CD4-positive, alpha-beta T cell treated with Interleukin-2 at 100 ng/mL for 4 hours (primary cell): ENCODE data around the gene SRF.

Experiments used
- DNase-seq: peaks from one replicate; pipeline ENCODE4 v3.0.0-alpha.2; 2020; ENCODE audit warnings: low spot score

The SRF gene

DNA sequence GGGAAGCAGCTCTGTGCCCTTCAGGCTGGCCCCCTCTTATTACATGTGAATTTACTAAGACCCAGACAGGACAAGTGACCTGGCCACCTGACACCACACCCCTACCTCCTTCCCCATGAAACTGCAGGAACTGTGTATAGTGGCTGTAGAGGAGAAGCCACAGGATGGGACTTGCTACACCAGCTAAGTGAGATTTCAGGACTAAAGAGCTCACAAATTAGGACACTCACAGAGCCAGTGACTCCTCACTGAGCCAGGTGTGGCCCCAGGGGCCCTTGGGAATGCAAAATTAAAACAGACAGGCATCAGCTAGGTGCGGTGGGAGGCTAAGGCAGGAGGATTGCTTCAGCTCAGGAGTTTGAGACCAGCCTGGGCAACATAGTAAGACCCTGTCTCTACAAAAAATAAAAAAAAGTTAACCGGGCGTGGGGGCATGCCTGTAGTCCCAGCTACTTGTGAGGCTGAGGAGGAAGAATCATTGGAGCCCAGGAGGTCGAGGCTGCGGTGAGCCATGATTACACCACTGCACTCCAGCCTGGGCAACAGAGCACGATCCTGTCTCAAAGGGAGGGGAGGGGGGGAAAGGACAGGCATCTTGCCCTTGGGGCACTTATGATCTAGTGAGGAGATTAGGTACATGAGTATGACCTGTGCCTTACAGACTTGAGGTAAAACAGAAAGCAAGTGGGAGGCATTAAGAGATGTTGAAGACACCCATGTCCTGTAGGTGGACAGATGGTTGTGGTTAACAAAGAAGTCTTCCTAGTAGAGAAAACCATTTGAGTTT lies 23.2 kb upstream of the SRF start:
- DNase-seq, result no peak

DNA sequence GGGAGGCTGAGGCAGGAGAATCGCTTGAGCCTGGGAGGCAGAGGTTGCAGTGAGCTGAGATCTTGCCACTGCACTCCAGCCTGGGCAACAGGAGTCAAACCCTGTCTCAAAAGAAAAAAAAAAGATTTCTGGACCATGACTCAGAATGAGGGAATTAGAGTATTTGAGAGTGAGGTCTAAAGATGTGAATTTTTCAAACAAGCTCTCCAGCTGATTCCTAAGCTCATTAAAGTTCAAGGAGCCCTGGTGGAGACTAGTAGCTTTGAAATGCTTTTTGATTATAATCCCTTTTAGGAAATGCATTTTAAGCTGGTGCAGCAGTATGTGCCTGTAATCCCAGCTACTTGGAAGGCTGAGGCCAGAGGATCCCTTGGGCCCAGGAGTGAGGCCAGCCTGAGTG lies 21.8 kb upstream of the SRF start:
- no peak for DNase-seq

DNA sequence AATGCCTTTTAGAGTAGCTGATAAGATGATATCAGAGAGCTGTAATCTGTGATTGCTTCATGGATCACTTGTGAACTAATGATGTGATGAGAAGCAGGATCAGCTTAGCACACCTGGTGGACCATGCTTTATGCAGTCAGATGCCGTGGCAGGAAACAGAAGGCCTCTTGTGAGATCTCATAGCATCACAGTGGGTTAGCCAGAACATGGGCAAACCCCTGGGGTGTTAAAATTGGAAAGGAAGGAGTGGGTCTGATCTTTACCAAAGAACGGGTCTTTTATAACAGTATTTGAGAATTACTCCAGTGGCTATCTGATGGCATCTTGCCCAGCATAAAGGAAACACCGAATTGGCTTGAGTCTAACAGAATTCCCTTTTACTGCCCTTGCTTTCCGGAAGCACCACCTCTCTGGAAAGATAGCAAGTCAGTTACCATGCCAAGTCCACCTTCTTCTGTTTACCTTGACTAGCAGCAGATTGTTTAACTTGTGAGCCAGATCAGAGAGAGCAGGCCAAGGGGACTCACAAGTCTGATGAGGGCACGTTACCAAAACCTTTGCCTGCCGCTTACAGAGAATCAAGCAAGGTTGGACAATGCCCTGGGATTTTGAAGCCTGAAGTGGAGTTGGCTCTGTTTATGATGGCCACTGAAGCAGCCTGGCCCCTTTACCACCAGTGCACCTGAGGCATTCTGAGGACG lies 20.9 kb upstream of the SRF start:
- no peak for DNase-seq

DNA sequence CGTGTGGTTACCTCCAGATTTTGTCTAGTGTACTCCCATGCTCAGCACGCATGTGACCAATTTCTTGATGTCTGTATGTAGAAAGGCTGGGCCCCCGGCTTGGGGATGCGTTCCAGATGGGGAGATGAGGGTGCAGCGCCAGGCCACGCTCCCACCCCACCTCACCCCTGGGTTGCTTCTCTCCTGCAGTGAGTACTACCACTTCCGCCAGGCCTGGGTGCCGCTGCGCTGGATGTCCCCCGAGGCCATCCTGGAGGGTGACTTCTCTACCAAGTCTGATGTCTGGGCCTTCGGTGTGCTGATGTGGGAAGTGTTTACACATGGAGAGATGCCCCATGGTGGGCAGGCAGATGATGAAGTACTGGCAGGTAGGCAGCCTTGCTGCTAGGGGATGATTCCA lies 11.5 kb upstream of the SRF start:
- DNase-seq, result no peak

DNA sequence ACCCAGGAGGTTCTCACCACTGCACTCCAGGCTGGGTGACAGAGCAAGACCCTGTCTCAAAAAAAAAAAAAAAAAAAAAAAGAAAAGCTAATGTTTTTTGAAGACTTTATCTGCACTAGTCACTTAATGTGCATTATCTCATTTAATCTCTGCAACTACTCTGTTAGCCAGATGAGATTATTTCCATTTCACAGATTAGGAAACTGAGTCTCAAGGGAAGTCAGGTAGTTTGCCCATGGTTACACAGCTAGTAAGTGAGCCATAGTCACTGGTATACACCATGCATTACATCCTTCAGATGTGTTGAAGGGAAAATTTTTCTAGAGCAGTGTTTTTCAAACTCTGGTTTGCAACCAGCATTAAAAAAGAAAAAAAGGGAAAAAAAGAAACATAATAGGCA lies 7.2 kb upstream of the SRF start:
- no peak for DNase-seq

DNA sequence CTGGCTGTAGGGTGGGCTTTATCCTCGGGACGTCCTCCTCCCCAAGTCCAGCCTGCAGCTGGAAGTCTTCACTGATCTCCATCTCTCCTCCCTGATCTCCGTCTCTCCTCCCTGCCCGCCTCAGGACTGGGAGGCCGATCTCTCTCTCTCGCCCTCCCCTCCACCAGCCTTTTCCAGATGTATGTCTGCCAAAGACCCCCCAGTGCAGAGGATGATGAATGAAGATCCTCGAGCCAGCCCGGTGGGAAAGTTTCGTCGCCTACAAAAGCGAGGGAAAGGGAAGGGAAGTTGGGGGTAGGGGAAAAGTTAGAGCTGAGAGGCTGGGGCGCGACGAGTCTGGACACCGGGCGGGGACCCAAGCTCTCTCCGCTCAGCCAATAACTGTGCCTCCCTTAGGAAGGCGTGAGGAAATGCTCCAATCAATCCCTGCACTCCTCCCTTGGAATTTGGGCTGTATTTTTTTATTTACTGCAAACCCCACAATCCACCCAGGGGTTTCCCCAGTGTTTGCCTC lies 595 bp upstream of the SRF start:
- no peak for DNase-seq

DNA sequence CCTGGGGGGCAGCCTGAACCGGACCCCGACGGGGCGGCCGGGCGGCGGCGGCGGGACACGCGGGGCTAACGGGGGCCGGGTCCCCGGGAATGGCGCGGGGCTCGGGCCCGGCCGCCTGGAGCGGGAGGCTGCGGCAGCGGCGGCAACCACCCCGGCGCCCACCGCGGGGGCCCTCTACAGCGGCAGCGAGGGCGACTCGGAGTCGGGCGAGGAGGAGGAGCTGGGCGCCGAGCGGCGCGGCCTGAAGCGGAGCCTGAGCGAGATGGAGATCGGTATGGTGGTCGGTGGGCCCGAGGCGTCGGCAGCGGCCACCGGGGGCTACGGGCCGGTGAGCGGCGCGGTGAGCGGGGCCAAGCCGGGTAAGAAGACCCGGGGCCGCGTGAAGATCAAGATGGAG lies 636 bp downstream of the SRF start:
- peak; percentile 22 for DNase-seq

DNA sequence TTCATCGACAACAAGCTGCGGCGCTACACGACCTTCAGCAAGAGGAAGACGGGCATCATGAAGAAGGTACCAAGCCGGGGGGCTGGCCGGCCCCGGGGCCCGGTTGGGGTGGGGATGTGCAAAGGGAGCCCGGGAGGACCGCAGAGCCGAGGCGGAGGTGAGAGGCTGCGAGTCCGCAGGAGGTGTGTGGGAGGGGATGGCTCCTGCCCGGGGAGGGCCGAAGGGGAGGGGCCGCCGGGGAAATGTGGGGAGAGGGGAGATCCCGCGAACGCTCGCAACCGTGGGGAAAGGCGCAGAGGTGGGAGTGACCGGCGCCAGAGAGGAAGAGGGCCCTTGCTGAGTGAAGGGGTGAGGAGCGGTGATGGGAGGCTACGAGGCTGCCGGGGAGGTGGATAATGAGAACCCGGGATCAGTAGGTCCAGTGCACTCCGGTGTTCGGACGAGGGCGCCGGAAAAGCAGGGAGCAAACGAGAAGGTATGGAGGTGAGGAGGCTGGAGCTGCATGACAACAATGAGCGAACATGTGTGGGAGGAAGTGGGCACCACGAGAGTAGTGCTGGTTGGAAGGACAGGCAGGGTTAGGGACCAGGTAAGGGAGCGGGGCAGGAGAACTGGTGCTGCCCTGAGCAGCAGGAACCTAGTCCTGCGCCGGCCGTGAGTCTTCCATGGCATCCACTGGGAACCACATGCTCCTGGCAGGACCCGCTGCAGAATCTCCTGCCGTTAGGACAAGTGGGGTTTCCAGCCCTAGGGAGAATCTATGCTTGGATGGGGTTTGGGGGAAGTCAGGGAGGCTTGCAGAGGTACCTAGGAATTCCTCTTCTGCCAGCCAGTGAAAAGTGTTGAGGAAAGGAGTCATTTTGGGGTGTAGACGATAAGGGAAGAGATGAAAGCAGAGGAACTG lies 1.3 kb downstream of the SRF start:
- peak; percentile 45 for DNase-seq

DNA sequence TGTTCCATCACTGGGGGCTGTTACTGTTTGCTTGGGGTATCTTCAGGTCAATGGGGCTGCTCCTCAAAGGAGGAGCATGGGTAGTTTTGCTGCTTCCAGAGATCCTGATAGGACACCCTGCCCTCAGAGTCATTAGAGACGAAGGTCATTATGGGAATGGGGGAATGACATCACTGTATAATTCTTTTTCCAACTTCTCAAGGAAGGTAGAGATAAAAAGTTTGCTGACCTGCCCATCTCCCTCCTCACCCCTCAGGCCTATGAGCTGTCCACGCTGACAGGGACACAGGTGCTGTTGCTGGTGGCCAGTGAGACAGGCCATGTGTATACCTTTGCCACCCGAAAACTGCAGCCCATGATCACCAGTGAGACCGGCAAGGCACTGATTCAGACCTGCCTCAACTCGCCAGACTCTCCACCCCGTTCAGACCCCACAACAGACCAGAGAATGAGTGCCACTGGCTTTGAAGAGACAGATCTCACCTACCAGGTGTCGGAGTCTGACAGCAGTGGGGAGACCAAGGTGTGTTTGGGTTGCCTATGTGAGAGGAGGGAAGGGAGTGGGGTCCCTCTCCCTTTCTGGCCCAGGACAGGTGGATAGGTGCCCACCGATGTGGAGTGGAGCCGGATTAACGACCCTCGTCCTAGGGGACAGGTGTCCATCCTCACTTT lies 2.7 kb downstream of the SRF start:
- peak; percentile 19 for DNase-seq

DNA sequence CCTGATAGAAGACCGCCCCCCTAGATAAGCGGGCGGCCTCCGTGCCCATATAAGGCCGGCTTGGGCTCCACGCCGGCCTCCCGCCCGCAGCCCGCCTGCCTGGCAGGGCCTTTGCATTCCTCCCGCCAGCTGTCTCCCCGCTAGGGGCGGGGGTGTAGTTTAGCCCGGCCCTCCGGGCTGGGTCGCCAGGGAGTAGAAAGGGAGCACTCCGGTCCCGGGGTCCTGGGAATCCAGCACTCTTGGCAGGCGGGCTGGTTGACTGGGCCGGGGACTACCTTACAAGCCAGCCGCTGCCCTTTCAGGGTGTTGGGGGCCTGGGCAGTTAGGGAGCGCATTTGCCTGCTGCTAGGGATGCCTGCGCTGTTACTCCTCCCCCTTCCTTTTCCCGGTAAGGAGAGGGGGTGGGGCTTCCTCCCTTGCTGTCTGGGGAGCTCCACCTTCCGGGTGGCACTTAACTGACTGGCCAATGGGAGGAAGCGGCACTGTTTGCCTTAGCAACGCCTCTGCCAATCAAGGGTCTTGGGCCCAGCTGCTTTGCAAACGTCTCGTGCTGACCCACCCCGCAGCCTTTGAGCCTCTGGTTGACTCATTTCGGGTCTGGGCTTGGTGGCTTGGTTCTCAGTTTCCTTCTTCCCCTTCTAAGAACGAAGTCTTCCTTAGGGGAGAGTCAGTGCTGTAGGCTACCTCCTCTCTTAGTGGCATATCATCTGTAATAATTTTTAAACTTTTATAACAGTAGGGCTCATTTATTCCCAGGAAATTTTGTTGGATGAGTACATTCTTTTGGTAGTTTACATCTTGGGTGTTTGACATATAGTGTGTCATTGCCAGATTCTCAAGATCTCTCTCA lies 3.4 kb downstream of the SRF start:
- DNase-seq, result peak; percentile 99

DNA sequence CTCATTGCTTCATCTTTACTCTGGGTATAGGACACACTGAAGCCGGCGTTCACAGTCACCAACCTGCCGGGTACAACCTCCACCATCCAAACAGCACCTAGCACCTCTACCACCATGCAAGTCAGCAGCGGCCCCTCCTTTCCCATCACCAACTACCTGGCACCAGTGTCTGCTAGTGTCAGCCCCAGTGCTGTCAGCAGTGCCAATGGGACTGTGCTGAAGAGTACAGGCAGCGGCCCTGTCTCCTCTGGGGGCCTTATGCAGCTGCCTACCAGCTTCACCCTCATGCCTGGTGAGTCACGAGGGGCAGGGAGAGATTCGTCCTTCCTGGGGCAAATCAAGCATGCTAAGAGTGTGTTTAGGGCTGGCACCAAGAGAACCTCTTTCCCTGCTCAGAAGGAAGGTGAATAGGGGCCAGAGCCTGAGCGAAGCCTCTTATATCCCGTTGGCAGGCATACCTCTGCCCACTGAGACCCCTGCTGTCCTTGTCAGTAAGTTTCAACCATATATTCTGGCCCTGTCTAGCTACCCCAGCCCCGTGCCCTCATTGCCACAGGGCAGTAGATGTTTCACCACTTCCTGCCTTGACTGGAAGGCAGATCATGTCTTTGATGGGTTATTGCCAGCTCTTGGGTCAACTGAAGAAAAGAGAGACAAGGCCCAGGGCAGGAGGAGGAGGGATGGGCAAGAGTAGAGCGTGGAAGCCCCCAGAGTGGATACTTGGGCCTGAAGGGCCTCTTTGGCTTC lies 4.8 kb downstream of the SRF start:
- no peak for DNase-seq

DNA sequence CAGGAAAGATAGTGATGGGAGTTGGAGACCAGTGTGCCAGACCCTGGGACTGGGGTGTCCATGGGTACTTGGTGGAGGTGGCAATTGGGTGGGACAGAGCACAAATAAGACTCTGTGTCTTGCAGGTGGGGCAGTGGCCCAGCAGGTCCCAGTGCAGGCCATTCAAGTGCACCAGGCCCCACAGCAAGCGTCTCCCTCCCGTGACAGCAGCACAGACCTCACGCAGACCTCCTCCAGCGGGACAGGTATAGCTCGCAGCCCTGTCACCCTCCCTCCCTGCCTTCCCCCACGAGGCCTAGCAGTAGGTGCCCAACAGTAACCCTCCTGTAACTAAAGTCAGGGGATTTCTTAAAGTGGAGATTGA lies 5.3 kb downstream of the SRF start:
- DNase-seq, result no peak

DNA sequence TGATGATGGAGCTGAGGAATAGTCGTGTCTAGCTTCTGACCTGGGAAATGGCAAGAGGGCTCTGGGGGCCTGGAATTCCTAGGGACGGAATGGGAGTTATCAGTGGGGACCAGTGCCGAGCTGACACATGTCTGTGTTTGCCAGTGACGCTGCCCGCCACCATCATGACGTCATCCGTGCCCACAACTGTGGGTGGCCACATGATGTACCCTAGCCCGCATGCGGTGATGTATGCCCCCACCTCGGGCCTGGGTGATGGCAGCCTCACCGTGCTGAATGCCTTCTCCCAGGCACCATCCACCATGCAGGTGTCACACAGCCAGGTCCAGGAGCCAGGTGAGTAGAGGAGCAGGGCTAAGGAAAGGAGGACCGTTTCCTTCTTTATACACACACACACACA lies 7.1 kb downstream of the SRF start:
- DNase-seq, result no peak

DNA sequence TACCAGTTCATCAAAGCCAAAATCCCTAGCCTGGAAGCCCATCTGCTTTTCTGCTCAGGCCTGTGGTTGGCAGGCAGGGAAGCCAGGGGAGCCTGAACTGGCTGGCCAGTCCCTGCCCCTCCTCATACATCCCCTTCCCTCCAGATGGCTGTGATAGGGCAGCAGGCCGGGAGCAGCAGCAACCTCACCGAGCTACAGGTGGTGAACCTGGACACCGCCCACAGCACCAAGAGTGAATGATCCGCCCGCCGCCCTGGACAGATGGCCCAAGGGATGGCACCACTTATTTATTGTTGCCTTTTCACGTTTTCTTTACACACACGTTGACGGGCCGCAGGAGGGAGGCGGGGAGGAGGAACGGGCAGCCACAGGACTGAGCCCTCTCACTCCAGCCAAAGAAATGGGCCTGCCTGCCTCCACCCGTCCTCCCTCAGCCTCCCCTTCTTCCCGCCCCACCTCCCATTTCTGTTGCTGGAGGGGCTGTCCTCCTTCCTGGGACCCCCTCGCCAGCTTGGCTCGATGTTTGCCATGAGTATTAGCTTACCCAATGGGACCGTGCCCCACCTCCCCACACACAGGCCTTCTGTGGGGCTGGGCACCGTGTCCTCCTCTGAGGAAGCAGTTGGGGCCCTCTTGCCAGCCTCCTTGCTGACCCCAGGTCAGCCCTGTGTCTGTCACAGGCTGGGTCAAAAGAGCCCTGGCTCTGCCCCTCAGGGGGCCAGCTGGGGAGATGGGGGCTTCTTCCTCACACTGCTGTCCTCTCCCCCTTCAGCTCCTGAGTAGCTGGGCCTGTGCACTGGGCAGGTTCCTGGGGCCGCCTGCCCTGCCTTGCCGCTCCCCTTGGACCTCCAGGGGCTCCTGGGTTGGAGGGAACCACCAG lies 8.1 kb downstream of the SRF start:
- no peak for DNase-seq

DNA sequence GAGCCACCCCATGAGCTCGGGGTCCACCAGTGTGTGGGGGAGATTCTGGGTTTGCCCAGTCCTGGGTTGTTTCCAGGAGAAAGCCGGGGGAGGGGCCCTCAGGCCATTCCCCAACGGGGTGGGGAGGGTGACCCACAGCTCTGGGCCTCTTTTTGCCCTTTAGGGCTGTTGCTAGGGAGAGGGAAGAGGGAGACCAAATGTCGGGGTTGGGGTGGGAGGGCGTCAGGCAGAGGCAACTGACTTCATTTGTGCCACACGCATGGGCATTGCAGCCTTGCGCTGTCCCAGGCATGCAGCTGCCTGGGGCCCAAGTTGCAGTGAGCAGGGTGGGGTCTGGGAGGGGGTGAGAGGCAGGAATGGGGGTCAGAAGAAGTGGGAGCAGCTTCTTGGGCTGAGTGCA lies 9.0 kb downstream of the SRF start:
- DNase-seq, result no peak

DNA sequence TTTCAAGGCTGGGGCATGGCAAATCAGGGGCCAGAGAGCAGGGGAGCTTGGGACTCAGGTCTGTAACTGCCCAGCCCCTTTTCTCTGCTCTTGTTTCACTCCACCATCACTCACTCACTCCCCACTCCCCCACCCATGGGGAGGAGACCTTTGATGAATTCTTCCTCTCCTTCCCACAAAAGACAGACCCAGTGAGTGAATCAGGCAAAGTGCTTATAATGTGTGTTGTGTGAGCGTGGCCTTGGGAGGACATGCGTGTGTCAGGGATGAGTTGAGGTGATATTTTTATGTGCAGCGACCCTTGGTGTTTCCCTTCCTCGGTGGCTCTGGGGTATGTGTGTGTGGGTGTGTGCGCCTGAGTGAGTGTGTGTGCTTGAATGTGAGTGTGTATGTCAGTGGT lies 9.9 kb downstream of the SRF start:
- DNase-seq, result no peak

DNA sequence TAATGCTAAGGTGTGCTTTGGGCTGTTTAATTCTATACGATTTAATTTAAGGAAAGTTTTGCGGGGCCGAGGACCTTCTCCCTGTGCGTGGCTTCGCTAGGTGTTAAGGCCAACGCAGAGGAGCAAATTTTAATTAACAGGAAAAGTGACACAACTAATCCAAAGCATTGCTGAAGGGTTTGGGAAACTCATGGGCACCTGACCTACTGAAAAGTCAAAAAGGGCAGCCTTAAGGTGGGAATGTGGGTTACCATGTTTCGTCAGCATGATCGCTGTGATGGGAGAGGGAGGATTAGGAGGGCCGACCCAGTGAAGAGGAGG lies 10.5 kb downstream of the SRF start:
- DNase-seq, result no peak

DNA sequence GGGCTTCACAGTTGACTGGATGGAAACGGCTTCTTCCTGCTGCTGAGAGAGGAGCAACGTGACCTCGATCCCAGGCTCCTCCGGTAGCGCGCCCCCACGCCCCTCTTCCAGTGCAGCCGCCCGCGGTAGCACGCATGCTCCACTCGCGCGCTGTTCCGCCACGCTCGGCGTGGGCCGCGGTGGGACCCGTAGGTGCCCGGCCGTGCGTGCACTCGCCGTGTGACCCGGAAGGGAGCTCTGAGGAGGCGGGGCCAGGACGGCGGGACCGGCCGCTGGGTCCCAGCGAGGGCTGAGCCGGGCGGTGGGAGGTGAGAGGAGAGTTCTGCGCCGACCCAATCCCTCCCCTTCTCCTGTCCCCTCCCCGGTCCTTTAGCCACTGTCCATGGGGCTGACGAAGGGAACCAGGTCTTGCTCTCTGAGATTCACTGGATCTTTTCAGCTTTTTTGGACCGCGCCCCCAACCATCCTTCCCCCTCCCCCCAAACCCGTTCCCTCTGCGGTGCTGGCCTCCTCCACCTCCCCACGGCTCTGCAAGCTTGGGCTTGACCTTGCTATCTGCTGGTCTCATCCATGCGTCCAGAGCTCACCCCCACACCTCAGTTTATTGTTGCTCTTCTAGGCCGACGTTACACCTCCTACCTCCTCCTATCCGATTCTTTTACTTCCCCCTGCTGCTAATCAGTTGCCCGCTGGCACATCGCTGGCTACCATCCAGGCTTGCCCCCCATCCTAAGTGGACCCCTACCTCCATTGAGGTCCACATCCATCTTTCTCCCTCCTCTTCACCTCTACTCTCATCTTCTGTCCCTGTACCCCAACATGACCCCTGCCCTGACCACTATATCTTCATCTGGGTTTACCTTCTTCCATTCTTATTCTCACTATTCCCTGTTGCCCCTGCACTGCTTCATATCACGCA lies 11.1 kb downstream of the SRF start, which contains the start of gene CUL9:
Gene CUL9 (plus strand): TSS at position 255 of the 919 bp plus-strand sequence. CDS start 2,115 bp downstream, outside the sequence.
- DNase-seq, result peak; percentile 76
